Measurements from ENCODE around the gene ALB.

The ALB gene

DNA sequence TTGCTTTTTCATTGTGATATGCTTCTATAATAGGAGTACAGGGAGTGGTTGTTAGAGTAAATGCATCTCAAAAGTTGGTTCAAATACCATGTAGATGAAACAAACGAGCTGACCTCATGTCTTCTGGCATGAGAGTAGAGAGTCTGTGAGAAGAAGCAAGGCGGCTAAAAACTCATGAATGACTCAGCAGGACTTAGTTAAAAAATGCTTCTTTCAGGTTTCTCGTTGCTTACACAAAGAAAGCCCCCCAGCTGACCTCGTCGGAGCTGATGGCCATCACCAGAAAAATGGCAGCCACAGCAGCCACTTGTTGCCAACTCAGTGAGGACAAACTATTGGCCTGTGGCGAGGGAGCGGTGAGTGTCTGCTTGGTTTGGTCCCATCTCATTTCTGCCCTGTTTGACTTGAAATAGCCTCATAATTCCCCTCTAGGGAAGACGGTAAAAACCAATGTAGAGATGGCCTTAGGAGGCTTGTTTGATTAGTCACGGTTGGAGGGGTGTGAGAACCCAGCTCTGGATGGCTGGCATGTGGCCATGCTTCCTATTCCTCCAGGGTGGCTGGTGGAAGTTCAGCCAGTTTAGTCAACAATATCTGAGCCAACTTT lies 46.4 kb downstream of the ALB start:
- H3K9me3 ChIP-seq, result no peaks in the 10 kb centered on the region
- no peaks in the 10 kb centered on the region for H3K4me1 ChIP-seq
- TF ChIP-seq CTCF (IDR thresholded peaks at IDR 0.05), result no peak
- H3K27ac ChIP-seq, result no peak overlapping the region
- no peak for DNase-seq
- intact Hi-C loops (cut with DNase I; ENCODE audit: low total_unique reads), result no loop called here
- H3K4me3 ChIP-seq, result no peak overlapping the region
- no peaks in the 10 kb centered on the region for H3K36me3 ChIP-seq
- no peaks in the 10 kb centered on the region for H3K27me3 ChIP-seq

DNA sequence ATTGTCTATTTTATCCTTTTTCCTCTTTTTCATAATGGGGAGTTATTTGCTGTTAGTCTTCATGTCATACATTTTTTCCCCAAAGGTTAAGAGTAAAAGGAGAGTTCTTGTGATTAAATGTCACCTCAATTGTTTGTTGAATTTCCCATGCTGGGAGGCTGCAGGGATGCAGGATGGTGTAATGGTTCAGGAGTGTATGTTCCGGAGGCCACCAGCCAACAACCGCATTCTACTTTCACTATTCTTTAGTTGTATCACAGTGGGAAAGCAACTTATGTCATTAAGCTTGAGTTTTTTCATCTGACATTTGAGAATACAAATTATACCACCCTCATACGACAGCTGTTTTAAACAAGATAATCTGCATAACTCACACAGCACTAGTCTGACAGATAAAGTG lies 47.3 kb downstream of the ALB start:
- H3K36me3 ChIP-seq, result no peaks in the 10 kb centered on the region
- DNase-seq, result no peak
- no peaks in the 10 kb centered on the region for H3K27me3 ChIP-seq
- TF ChIP-seq CTCF (IDR thresholded peaks at IDR 0.05), result no peak
- H3K4me3 ChIP-seq, result no peak overlapping the region
- H3K4me1 ChIP-seq, result no peaks in the 10 kb centered on the region
- intact Hi-C loops (cut with DNase I; ENCODE audit: low total_unique reads), result no loop called here
- H3K9me3 ChIP-seq, result no peaks in the 10 kb centered on the region
- no peak overlapping the region for H3K27ac ChIP-seq

DNA sequence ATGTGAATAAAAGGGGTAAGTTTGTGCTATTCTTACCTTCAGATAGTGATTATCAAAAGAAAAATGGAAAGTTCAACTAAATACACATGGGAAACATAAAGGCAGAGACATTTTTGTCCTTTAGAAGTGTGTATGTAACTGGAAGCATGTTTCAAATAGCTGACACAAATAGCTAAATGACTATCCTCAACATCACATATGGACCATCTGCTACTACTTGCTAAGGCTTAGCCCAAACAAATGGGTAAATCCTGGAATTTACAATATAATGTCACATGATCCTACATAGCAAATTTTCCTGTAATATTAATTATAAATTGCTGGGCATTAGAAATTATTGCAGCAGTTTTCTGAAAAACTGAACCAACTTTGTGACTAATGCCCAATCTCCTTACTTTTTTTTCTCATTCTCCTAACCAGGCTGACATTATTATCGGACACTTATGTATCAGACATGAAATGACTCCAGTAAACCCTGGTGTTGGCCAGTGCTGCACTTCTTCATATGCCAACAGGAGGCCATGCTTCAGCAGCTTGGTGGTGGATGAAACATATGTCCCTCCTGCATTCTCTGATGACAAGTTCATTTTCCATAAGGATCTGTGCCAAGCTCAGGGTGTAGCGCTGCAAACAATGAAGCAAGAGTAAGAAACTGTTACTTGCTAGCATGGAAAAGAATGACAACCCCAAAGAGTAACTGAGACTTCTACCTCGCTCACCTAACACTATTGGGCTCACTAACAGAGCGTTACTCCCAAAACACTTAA lies 48.1 kb downstream of the ALB start:
- intact Hi-C loops (cut with DNase I; ENCODE audit: low total_unique reads), result no loop called here
- no peaks in the 10 kb centered on the region for H3K9me3 ChIP-seq
- no peaks in the 10 kb centered on the region for H3K36me3 ChIP-seq
- no peak for DNase-seq
- no peak overlapping the region for H3K4me3 ChIP-seq
- H3K4me1 ChIP-seq, result no peaks in the 10 kb centered on the region
- H3K27ac ChIP-seq, result no peak overlapping the region
- H3K27me3 ChIP-seq, result no peaks in the 10 kb centered on the region
- no peak for TF ChIP-seq CTCF (IDR thresholded peaks at IDR 0.05)

- Histone ChIP-seq H3K36me3 (no peaks in the 10 kb centered on the region), H3K9me3 (no peaks in the 10 kb centered on the region), H3K4me3 (no peak overlapping the region), H3K27ac (no peak overlapping the region), H3K27me3 (no peaks in the 10 kb centered on the region), H3K4me1 (no peaks in the 10 kb centered on the region)
- TF ChIP-seq CTCF (IDR thresholded peaks at IDR 0.05), result no peak
- intact Hi-C loops (cut with DNase I; ENCODE audit: low total_unique reads), result no loop called here
- no peak for DNase-seq
Observed at GRCh38 chr4:73452953-73453700, 49.0 kb downstream of the ALB start.

GRCh38 chr4:73453701-73454005 lies 49.6 kb downstream of the ALB start:
- Histone ChIP-seq H3K27ac (no peak overlapping the region), H3K27me3 (no peaks in the 10 kb centered on the region), H3K36me3 (no peaks in the 10 kb centered on the region), H3K9me3 (no peaks in the 10 kb centered on the region), H3K4me1 (no peaks in the 10 kb centered on the region), H3K4me3 (no peak overlapping the region)
- intact Hi-C loops (cut with DNase I; ENCODE audit: low total_unique reads), result no loop called here
- no peak for DNase-seq
- TF ChIP-seq CTCF (IDR thresholded peaks at IDR 0.05), result no peak
